Subcutaneous adipose tissue (tissue), 4 donors: ENCODE measurements around the gene TSPAN32. TPM values are rescaled to one million over a fixed set of nuclear protein-coding genes. Genes with fewer than 3 reads are reported as not detected.

ENCODE experiments used
- small RNA-seq: library from RNA; depleted of rRNA; stranded (forward); fragments of <200 nt; gene quantifications from one replicate; pipeline ENCODE3, GENCODE V24; 2016
- total RNA-seq, 4 donors: library from RNA; depleted of rRNA; stranded (reverse); fragments of >200 nt; gene quantifications; one replicate each; pipeline ENCODE4 v1.1.0, GENCODE V29; 2016
- TF ChIP-seq, protein P1 (sequence below): fragments of 450-650 bp; IDR thresholded peaks from one replicate; pipeline ENCODE4 v1.5.1; 2016; ENCODE audit warnings: low read depth, mild to moderate bottlenecking, control low read depth, antibody characterized with exemption, moderate library complexity

TSPAN32 gene
- total RNA-seq, 4 donors from 2014 or later = 2.1 to 2.6 (median 2.5) TPM; not detected in 1

DNA sequence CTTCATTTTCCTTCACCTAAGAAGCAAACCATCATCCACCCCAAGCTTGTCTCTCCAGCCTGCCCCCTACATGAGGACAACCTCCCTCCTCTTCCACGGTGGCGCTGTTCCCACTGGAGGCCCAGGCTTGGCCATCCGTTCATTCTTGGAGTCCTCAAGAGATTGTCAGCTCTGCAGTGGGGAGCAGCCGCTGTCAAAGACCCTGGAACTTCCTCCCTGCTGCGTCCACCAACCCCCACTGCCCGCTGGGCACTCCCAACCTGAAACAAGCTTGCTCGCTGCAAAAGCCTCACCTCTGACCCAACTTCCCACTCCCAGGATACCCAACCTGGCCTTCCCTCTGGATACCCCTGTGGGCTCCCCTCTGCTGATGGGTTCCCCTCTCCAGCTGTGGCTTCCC, 64.9 kb downstream of the TSPAN32 start:
- TF ChIP-seq, protein P1, sequence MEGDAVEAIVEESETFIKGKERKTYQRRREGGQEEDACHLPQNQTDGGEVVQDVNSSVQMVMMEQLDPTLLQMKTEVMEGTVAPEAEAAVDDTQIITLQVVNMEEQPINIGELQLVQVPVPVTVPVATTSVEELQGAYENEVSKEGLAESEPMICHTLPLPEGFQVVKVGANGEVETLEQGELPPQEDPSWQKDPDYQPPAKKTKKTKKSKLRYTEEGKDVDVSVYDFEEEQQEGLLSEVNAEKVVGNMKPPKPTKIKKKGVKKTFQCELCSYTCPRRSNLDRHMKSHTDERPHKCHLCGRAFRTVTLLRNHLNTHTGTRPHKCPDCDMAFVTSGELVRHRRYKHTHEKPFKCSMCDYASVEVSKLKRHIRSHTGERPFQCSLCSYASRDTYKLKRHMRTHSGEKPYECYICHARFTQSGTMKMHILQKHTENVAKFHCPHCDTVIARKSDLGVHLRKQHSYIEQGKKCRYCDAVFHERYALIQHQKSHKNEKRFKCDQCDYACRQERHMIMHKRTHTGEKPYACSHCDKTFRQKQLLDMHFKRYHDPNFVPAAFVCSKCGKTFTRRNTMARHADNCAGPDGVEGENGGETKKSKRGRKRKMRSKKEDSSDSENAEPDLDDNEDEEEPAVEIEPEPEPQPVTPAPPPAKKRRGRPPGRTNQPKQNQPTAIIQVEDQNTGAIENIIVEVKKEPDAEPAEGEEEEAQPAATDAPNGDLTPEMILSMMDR = no peak

DNA sequence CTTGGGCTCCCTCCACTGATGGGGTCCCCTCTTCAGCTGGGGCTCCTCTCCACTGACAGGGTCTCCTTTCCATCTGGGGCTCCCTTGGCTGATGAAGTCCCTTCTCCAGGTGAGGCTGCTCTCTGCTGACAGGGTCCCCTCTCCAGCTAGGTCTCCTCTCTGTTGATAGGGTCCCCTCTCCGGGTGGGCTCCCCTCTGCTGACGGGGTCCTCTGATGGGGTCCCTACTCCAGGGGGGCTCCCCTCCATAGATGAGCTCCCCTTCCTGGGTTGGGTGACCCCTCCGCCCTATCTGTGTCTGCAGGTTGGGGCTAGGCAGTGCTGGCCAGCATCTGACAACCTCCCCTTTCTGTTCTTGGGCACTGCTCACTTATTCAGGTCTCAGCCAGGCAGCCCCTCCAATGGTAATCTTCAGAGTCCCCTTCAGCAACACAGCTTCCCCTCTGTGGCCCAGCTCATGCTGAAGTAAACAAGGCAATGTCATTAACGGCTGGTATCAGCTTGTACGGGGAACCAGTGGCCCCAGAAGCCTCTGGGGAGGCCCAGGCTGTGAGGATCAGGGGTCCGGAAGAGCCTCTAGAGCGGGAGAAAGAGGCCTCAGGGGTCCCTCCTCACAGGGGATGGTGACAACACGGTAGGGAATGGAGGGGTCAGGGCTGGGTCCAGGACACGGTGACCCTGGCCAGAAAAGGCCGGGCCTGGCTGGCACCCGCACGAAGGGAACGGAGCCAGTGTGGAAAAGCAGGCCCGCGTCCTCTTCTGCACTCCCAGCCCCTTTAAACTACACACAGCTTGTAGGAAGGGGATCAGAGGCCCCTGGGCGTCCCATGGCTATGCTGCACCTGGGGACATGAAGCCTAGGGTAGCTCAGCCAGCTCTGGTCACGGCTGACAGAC, 65.7 kb downstream of the TSPAN32 start:
- TF ChIP-seq, protein P1 = no peak

Small RNAs within 50 kb of the gene (small RNA-seq; reads per million reads assigned to genes)
- not detected for gene RNU6-878P

Other genes starting within 250 kb of the TSPAN32 start
- gene IGF2, start 162.6 kb upstream of the TSPAN32 start, total RNA-seq = 10 to 100 TPM; 21.6 to 32.8 (median 26.6) TPM
- gene INS, start 140.8 kb upstream of the TSPAN32 start, total RNA-seq = not detected
- not detected for gene TH, start 130.2 kb upstream of the TSPAN32 start, total RNA-seq
- under 1 TPM; 0.22 to 0.98 (median 0.63) TPM for gene ASCL2, start 31.4 kb upstream of the TSPAN32 start, total RNA-seq
- gene C11orf21, start 95 bp upstream of the TSPAN32 start, total RNA-seq = 1 to 10 TPM in 2 of 4 donors, under 1 TPM in 1, not detected in 1; 0.65 to 2.9 (median 1.2) TPM
- 1,000 to 10,000 TPM in 1 of 4 donors, 100 to 1,000 TPM in 3; 499 to 1,242 (median 673) TPM for gene CD81, start 75.3 kb downstream of the TSPAN32 start, total RNA-seq
- 10 to 100 TPM; 19.5 to 36.0 (median 27.8) TPM for gene TSSC4, start 98.7 kb downstream of the TSPAN32 start, total RNA-seq
- not detected for gene TRPM5, start 142.5 kb downstream of the TSPAN32 start, total RNA-seq
- gene KCNQ1, start 143.0 kb downstream of the TSPAN32 start, total RNA-seq = 10 to 100 TPM in 1 of 4 donors, 1 to 10 TPM in 3; 3.2 to 12.7 (median 5.5) TPM